GM13977 (cell line): ENCODE measurements around the gene PLK3.
"Not testable (repeated sequence)": the region's sequence is repeated elsewhere in the genome, so short reads cannot be mapped to it uniquely, and the experiment has no call there.

Source experiments
- DNase-seq: peaks from one replicate; pipeline ENCODE4 v3.0.0; 2012; ENCODE audit warnings: low spot score
- CTCF ChIP-seq: IDR thresholded peaks from 2 replicates; pipeline ENCODE4 v1.5.1; 2012; ENCODE audit warnings: mild to moderate bottlenecking, control low read depth; ENCODE audit not compliant: insufficient read depth; ENCODE audit errors: extremely low read depth, missing control alignments
- in situ Hi-C: fragments of 300-500 bp; cut with MboI; formaldehyde crosslinking; loops from one replicate; pipeline ENCODE4 v1.12.0; 2022; ENCODE audit warnings: low sequenced_read_pairs, low pct_unique_long_range_greater_than_20kb, mixed read lengths, inconsistent platforms; ENCODE audit not compliant: unreplicated experiment

The PLK3 gene

GRCh38 chr1:44829506-44830384 lies 29.6 kb downstream of the PLK3 start:
- in situ Hi-C loops: loop anchor here (25.0 kb wide), 1 partner anchor 483 kb away; no protein-coding TSS in a partner anchor
- DNase-seq: no peak
- TF ChIP-seq CTCF: no peak

- in situ Hi-C loops: loop anchor here (25.0 kb wide), 1 partner anchor 481 kb away; no protein-coding TSS in a partner anchor
- no peak for TF ChIP-seq CTCF
- DNase-seq: no peak
Observed at GRCh38 chr1:44830900-44831304, 30.7 kb downstream of the PLK3 start.

DNA sequence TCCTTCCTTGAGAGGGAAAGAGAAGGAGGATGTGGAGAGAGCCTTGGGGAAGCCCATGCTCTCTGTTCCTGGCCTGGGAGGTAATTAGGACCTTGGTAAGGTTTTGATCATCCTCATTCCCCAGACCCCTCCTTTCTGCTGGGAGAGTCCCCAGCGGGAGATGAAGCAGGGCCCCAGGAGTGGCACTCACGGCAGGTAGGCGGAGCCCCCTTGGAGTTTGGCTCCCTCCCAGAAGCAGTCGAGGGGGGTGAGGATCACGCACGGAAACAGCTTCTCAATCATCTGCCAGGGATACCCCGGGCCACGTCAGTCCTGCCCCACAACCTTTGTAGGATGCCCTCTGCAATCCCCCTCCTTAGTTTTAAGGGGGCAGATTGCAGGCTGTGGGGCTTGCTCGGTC lies 31.3 kb downstream of the PLK3 start:
- in situ Hi-C loops: loop anchor here (25.0 kb wide), 1 partner anchor 481 kb away; no protein-coding TSS in a partner anchor
- TF ChIP-seq CTCF: no peak
- no peak for DNase-seq

- no peak for TF ChIP-seq CTCF
- DNase-seq: no peak
- in situ Hi-C loops: loop anchor here (25.0 kb wide), 1 partner anchor 480 kb away; no protein-coding TSS in a partner anchor
Observed at GRCh38 chr1:44832056-44832705, 32.0 kb downstream of the PLK3 start.

GRCh38 chr1:44834328-44834727 lies 34.2 kb downstream of the PLK3 start:
- DNase-seq: no peak
- in situ Hi-C loops: loop anchor here (25.0 kb wide), 1 partner anchor 478 kb away; no protein-coding TSS in a partner anchor
- no peak for TF ChIP-seq CTCF

- peak; percentile 84 for TF ChIP-seq CTCF
- in situ Hi-C loops: loop anchor here (25.0 kb wide), 1 partner anchor 476 kb away; no protein-coding TSS in a partner anchor
- DNase-seq: peak; percentile 86
Observed at GRCh38 chr1:44835738-44836675, 35.8 kb downstream of the PLK3 start.

DNA sequence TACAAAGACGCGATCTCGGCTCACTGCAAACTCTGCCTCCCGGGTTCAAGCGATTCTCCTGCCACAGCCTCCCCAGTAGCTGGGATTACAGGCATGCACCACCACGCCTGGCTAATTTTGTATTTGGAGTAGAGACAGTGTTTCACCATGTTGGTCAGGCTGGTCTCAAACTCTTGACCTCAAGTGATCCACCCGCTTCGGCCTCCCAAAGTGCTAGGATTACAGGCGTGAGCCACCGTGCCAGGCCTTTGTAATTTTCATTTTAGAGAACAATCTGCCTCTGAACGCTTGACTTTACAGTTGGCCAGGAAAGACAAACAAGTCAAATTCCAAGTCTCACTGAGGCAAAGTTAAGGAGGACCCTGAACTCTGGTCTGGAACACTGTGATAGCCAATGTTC lies 38.1 kb downstream of the PLK3 start:
- not testable (repeated sequence) for DNase-seq
- in situ Hi-C loops: loop anchor here (25.0 kb wide), 1 partner anchor 474 kb away; no protein-coding TSS in a partner anchor
